IMR-90 (cell line): ENCODE measurements around the gene IFFO2. TPM values are rescaled to one million over a fixed set of nuclear protein-coding genes. Genes with fewer than 3 reads are reported as not detected.

ENCODE experiments used
- ATAC-seq: fragments of 200-7000 bp; cut with Tn5 transposase; 2 replicates; pipeline ENCODE4 v1.9.1; 2020; ENCODE audit warnings: low read depth, mild to moderate bottlenecking, moderate library complexity
- Bru-seq: library from RNA; stranded (reverse); fragments of 400-500 nt; gene quantifications from one replicate; lab custom pipeline; 2021; lab: Mats Ljungman, UMichigan
- BruChase-seq, 2 experiments: library from RNA; stranded (reverse); fragments of 400-500 nt; gene quantifications; one replicate each; lab custom pipeline; 2021; lab: Mats Ljungman, UMichigan
- BruUV-seq: library from RNA; stranded (reverse); fragments of 400-500 nt; replicated peaks from 2 replicates; lab custom pipeline; 2021; lab: Mats Ljungman, UMichigan
- CTCF ChIA-PET: fragments of 300-600 bp; formaldehyde crosslinking; extraction: SDS; loops from one replicate; lab custom pipeline; 2021; ENCODE audit warnings: antibody characterized with exemption; lab: Yijun Ruan, JAX
- POLR2A ChIA-PET: fragments of 300-600 bp; sonication (Branson Sonifier 250); formaldehyde crosslinking; loops from one replicate; lab custom pipeline; 2022; ENCODE audit warnings: antibody characterized with exemption; ENCODE audit not compliant: unreplicated experiment; lab: Charles Lee
- DNase-seq: peaks from one replicate; pipeline ENCODE4 v3.0.0; 2013
- H2AFZ ChIP-seq: replicated peaks from 2 replicates; pipeline ENCODE3; 2013; ENCODE audit warnings: low read length, mild to moderate bottlenecking; ENCODE audit not compliant: poor library complexity
- H2AK5ac ChIP-seq: 2 replicates; pipeline ENCODE4 v1.6.1; 2013; ENCODE audit warnings: low read depth, low read length, inconsistent platforms
- H2AK9ac ChIP-seq: replicated peaks from 2 replicates; pipeline ENCODE3; 2013; ENCODE audit warnings: mild to moderate bottlenecking, low read depth, low read length, moderate library complexity; ENCODE audit not compliant: poor library complexity
- H2BK120ac ChIP-seq: 2 replicates; pipeline ENCODE4 v1.6.1; 2013; ENCODE audit warnings: low read depth, low read length, inconsistent platforms
- H2BK15ac ChIP-seq: 3 replicates; pipeline ENCODE4 v1.6.1; 2013; ENCODE audit warnings: low read depth, low read length, inconsistent platforms
- H2BK20ac ChIP-seq: 2 replicates; pipeline ENCODE4 v1.6.1; 2013; ENCODE audit warnings: low read depth, mild to moderate bottlenecking, inconsistent platforms, low read length, moderate library complexity
- H2BK5ac ChIP-seq: 2 replicates; pipeline ENCODE4 v1.6.1; 2013; ENCODE audit warnings: mild to moderate bottlenecking, low read depth, low read length, inconsistent platforms; ENCODE audit not compliant: poor library complexity, severe bottlenecking
- H3K14ac ChIP-seq: replicated peaks from 2 replicates; pipeline ENCODE4 v1.6.1; 2013; ENCODE audit warnings: low read depth, low read length, inconsistent platforms
- H3K18ac ChIP-seq: 2 replicates; pipeline ENCODE4 v1.6.1; 2013; ENCODE audit warnings: low read depth, low read length, control low read depth
- H3K23ac ChIP-seq: 2 replicates; pipeline ENCODE4 v1.6.1; 2013; ENCODE audit warnings: low read depth, low read length, inconsistent platforms
- H3K27ac ChIP-seq: 2 replicates; pipeline ENCODE4 v1.5.1; 2013; ENCODE audit warnings: mild to moderate bottlenecking, control low read depth, low read length; ENCODE audit not compliant: insufficient read depth
- H3K27me3 ChIP-seq: 2 replicates; pipeline ENCODE4 v1.6.1; 2013; ENCODE audit warnings: low read length; ENCODE audit not compliant: control insufficient read depth, insufficient read depth
- H3K36me3 ChIP-seq: 2 replicates; pipeline ENCODE4 v1.6.1; 2013; ENCODE audit warnings: low read length, mixed read lengths; ENCODE audit not compliant: control insufficient read depth, insufficient read depth
- H3K4ac ChIP-seq: 2 replicates; pipeline ENCODE4 v1.6.1; 2013; ENCODE audit warnings: low read depth, low read length, inconsistent platforms
- H3K4me1 ChIP-seq: 2 replicates; pipeline ENCODE4 v1.6.1; 2013; ENCODE audit warnings: low read length, mixed read lengths; ENCODE audit not compliant: control insufficient read depth, insufficient read depth
- H3K4me2 ChIP-seq: 2 replicates; pipeline ENCODE4 v1.6.1; 2013; ENCODE audit warnings: low read depth, mild to moderate bottlenecking, control low read depth, low read length, moderate library complexity
- H3K4me3 ChIP-seq: 2 replicates; pipeline ENCODE4 v1.5.1; 2013; ENCODE audit warnings: low read depth, mild to moderate bottlenecking, control low read depth, low read length, moderate library complexity; ENCODE audit not compliant: insufficient read depth
- H3K56ac ChIP-seq: 2 replicates; pipeline ENCODE4 v1.6.1; 2013; ENCODE audit warnings: low read length, inconsistent platforms; ENCODE audit not compliant: insufficient read depth; ENCODE audit errors: extremely low read depth
- H3K79me1 ChIP-seq, 2 experiments: 2 replicates each; pipeline ENCODE4 v1.6.1; 2013; ENCODE audit warnings: low read length in 2 of 2, inconsistent platforms in 1 of 2, low read depth in 1 of 2
- H3K9ac ChIP-seq: 2 replicates; pipeline ENCODE4 v1.6.1; 2013; ENCODE audit warnings: low read depth, low read length, control low read depth
- H3K9me1 ChIP-seq: 2 replicates; pipeline ENCODE4 v1.6.1; 2013; ENCODE audit warnings: low read length, inconsistent platforms; ENCODE audit not compliant: insufficient read depth
- H3K9me3 ChIP-seq: 2 replicates; pipeline ENCODE4 v1.6.1; 2013; ENCODE audit warnings: low read length; ENCODE audit not compliant: control insufficient read depth, insufficient read depth
- H4K20me1 ChIP-seq: 2 replicates; pipeline ENCODE4 v1.6.1; 2013; ENCODE audit warnings: low read length, inconsistent platforms; ENCODE audit not compliant: insufficient read depth
- H4K5ac ChIP-seq: 2 replicates; pipeline ENCODE4 v1.6.1; 2013; ENCODE audit warnings: mild to moderate bottlenecking, low read depth, low read length, control low read depth
- H4K8ac ChIP-seq, 2 experiments: 2 replicates each; pipeline ENCODE4 v1.6.1; 2013; ENCODE audit warnings: low read depth in 2 of 2, low read length in 2 of 2, control low read depth in 1 of 2, inconsistent platforms in 1 of 2
- H4K91ac ChIP-seq: 2 replicates; pipeline ENCODE4 v1.6.1; 2013; ENCODE audit warnings: low read depth, low read length, inconsistent platforms; ENCODE audit not compliant: insufficient read depth
- BHLHE40 ChIP-seq: fragments of 150-350 bp; IDR thresholded peaks from 2 replicates; pipeline ENCODE4 v1.6.1; 2016; ENCODE audit warnings: mild to moderate bottlenecking, low read depth, low read length
- CEBPB ChIP-seq: IDR thresholded peaks from 2 replicates; pipeline ENCODE4 v1.6.1; 2012; ENCODE audit warnings: low read depth, low read length, improper control_type of control experiment
- CHD1 ChIP-seq: IDR thresholded peaks from 2 replicates; pipeline ENCODE4 v1.6.1; 2012; ENCODE audit warnings: low read depth, low read length, improper control_type of control experiment
- MAFK ChIP-seq: IDR thresholded peaks from 2 replicates; pipeline ENCODE4 v1.6.1; 2012; ENCODE audit warnings: low read depth, low read length, improper control_type of control experiment
- MAZ ChIP-seq: IDR thresholded peaks from 2 replicates; pipeline ENCODE4 v1.6.1; 2012; ENCODE audit warnings: low read depth, mild to moderate bottlenecking, low read length, improper control_type of control experiment, moderate library complexity, borderline replicate concordance
- MXI1 ChIP-seq: IDR thresholded peaks from 2 replicates; pipeline ENCODE4 v1.6.1; 2012; ENCODE audit warnings: low read depth, mild to moderate bottlenecking, low read length, moderate library complexity, borderline replicate concordance
- POLR2A ChIP-seq: IDR thresholded peaks from 2 replicates; pipeline ENCODE4 v1.6.1; 2012; ENCODE audit warnings: mild to moderate bottlenecking, low read depth, low read length
- RCOR1 ChIP-seq: IDR thresholded peaks from 2 replicates; pipeline ENCODE4 v1.6.1; 2012; ENCODE audit warnings: mild to moderate bottlenecking, low read length, improper control_type of control experiment; ENCODE audit not compliant: insufficient replicate concordance
- SMC3 ChIP-seq: fragments of 150-350 bp; IDR thresholded peaks from 2 replicates; pipeline ENCODE4 v1.6.1; 2016; ENCODE audit warnings: low read depth, mild to moderate bottlenecking, antibody characterized with exemption, low read length, moderate library complexity
- WGBS, 2 experiments: methylation state at CpG; one replicate each; pipeline versions ENCODE4 v1.1.5 to v1.1.7; 2013; ENCODE audit warnings: missing lambda C conversion rate in 2 of 2; ENCODE audit not compliant: insufficient read length in 1 of 2; ENCODE audit errors: extremely low coverage in 2 of 2; 5-methylcytosine and 5-hydroxymethylcytosine counted together
- dilution Hi-C: fragments of 300-500 bp; cut with HindIII; formaldehyde crosslinking; loops from one replicate; pipeline ENCODE4 v1.14.3; 2018; ENCODE audit warnings: low sequenced_read_pairs; ENCODE audit not compliant: unreplicated experiment
- in situ Hi-C: fragments of 300-500 bp; cut with MboI; formaldehyde crosslinking; loops from 3 replicates; pipeline ENCODE4 v1.14.3; 2019; ENCODE audit warnings: low sequenced_read_pairs, inconsistent platforms, mixed read lengths
- intact Hi-C: fragments of 100-400 bp; cut with micrococcal nuclease; formaldehyde crosslinking; loops from 2 replicates; pipeline ENCODE4 v1.10.0; 2022
- long read RNA-seq: library from polyadenylated mRNA; unstranded; transcript quantifications from one replicate; pipeline ENCODE4 v2.0.0, GENCODE V29; 2021; ENCODE audit not compliant: unreplicated experiment
- polyA plus RNA-seq, 3 experiments: library from polyadenylated mRNA; depleted of rRNA; stranded (reverse); fragments of >200 nt; gene quantifications; 2 replicates each; pipeline ENCODE4 v1.2.3, GENCODE V29; 2012; ENCODE audit warnings: low replicate concordance in 1 of 3
- total RNA-seq: library from RNA; depleted of rRNA; stranded (reverse); fragments of >200 nt; gene quantifications from 2 replicates; pipeline ENCODE4 v1.2.3, GENCODE V29; 2012; rRNA removed
- TF ChIP-seq, protein P1 (sequence below): fragments of 150-350 bp; IDR thresholded peaks from 2 replicates; pipeline ENCODE4 v1.6.1; 2016; ENCODE audit warnings: low read depth, mild to moderate bottlenecking, low read length, moderate library complexity, borderline replicate concordance
- TF ChIP-seq, protein P2 (sequence below): conservative IDR thresholded peaks from 2 replicates; pipeline ENCODE4 v1.5.1; 2012; ENCODE audit warnings: mild to moderate bottlenecking, low read depth, low read length, improper control_type of control experiment

The IFFO2 gene
- total RNA-seq, result 13.6 and 14.5 TPM in 2 replicates
- polyA plus RNA-seq (2012; rRNA removed), result 18.1 and 18.2 TPM in 2 replicates
- polyA plus RNA-seq (2012; cell fraction: cytosol; rRNA removed), result 14.9 and 25.2 TPM in 2 replicates
- polyA plus RNA-seq (2012; cell fraction: nucleus; rRNA removed; ENCODE audit: low replicate concordance), result 20.2 and 32.8 TPM in 2 replicates
- percentile 62 among the genes with signal in this experiment for Bru-seq, nascent RNA
- percentile 46 among the genes with signal in this experiment for BruChase-seq, experiment 1, labeled RNA remaining after a 6-hour chase
- BruChase-seq, experiment 2, labeled RNA remaining after a 2-hour chase, result percentile 52 among the genes with signal in this experiment
- long read RNA-seq, full-length matches to known transcripts, result 1 of 3 reads
- long read RNA-seq, partial matches to known transcripts, result 0 of 3 reads
- long read RNA-seq, other reads (novel, unspliced or antisense), result 2 of 3 reads

DNA sequence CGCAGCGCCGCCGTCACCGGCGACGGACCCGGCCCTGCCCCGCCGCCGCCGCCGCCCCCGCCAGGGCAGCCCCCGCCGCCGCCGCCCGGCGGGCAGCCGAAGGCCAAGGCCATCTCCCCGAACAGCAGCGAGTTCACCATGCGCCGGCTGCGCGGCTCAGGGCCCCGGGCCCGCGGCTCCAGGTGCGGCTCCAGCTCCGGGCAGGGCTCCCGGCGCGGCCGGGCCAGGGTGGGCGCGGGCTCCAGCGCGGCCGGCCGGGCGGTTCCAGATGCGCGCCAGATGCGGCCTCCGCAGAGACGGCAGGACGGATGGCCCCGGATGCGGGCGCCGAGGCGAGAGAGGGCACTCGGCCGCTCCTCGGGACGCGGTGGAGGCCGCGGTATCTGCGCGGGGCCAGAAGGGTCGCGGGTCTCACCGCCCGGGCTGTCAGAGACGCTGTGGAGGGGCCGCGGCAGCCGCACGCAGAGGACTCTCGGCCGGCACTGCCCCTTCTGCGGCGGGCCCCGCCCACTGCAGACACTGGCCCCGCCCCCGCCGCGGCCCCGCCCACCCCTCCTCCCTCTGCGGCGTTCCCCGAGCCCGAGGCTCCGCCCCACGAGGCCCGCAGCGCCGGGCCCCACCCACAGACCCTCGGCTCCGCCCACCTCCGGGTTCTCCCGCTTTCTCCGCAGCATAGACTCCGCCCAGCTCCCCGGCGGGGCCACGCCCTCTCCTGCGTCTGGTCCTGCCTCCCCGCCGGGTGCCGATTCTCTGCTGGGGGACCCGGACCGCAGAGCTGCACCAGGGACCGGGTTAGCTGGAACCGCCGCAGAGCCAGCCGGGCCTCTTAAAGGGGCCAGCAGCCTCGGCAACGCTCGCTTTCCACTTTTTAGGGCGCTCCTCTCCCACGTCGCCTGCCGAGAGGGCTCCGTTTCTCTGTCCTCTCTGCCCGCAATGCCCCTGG lies at the start of gene IFFO2:
Gene IFFO2, minus strand, starts transcription at position 484 of the 943 bp plus-strand sequence. Its CDS starts 344 bp downstream, at position 140.
- Histone ChIP-seq H3K14ac (peak within 1 kb of the TSS; percentile 86), H3K4me3 (peak within 1 kb of the TSS; percentile 95), H3K36me3 (no peaks in the 10 kb centered on the region), H3K23ac (peak within 1 kb of the TSS; percentile 86), H3K79me1 (peaks cover 0 to 33% of the 10 kb centered on the region in 2 experiments; a peak in 2 of 4 replicates), H2BK15ac (peak within 1 kb of the TSS; percentile 64; the same call in 1 of the 3 replicates), H4K91ac (0 out of 2 replicates have a peak within 1 kb of the TSS, but pooled peaks have one; percentile 75), H2AK9ac (peak within 1 kb of the TSS; percentile 86), H3K56ac (peak within 1 kb of the TSS; percentile 54), H3K9ac (peak within 1 kb of the TSS; percentile 79), H3K4ac (peak within 1 kb of the TSS; percentile 87), H4K20me1 (peaks cover 23% of the 10 kb centered on the region), H4K8ac (peak within 1 kb of the TSS; percentile 53 to 70; a peak in 2 of 4 replicates), H2BK5ac (peak within 1 kb of the TSS; percentile 61), H2AK5ac (peak within 1 kb of the TSS; percentile 54), H2AFZ (peak within 1 kb of the TSS; percentile 95), H4K5ac (0 out of 2 replicates have a peak within 1 kb of the TSS, but pooled peaks have one; percentile 28), H3K18ac (peak within 1 kb of the TSS; percentile 18; the same call in 1 of the 2 replicates), H2BK120ac (peak within 1 kb of the TSS; percentile 65; the same call in 1 of the 2 replicates), H3K9me3 (no peaks in the 10 kb centered on the region), H3K4me1 (peaks cover 17% of the 10 kb centered on the region), H3K27me3 (peaks cover 6% of the 10 kb centered on the region; the same call in 1 of the 2 replicates), H2BK20ac (no peak within 1 kb of the TSS), H3K4me2 (peak within 1 kb of the TSS; percentile 95), H3K27ac (peak within 1 kb of the TSS; percentile 70), H3K9me1 (peaks cover 8% of the 10 kb centered on the region; the same call in 1 of the 2 replicates)
- ATAC-seq (peak; percentile 97), DNase-seq (peak; percentile 90)
- POLR2A ChIA-PET, result interaction anchor here (0.6 kb wide), 2 partner anchors 18 to 29 kb away, joined by 4 read pairs; no protein-coding TSS in a partner anchor
- 1% methylated on average over 30 of the region's 119 CpGs; no CpG with 5 or more reads in 1 of the 2 experiments for WGBS, 2 experiments
- no TSS peak for BruUV-seq
- dilution Hi-C loops (no loop called here), in situ Hi-C loops (no loop called here), intact Hi-C loops (loop anchor here (2.0 to 5.0 kb wide), 2 partner anchors 30 to 56 kb away; no protein-coding TSS in a partner anchor)
- CTCF ChIA-PET, result interaction anchor here (1.2 kb wide), 1 partner anchor 1708 kb away, joined by 3 read pairs; no protein-coding TSS in a partner anchor
- peak; percentile 82 for TF ChIP-seq POLR2A
- TF ChIP-seq CEBPB, result no peak
- TF ChIP-seq CHD1, result no peak
- TF ChIP-seq, protein P1, sequence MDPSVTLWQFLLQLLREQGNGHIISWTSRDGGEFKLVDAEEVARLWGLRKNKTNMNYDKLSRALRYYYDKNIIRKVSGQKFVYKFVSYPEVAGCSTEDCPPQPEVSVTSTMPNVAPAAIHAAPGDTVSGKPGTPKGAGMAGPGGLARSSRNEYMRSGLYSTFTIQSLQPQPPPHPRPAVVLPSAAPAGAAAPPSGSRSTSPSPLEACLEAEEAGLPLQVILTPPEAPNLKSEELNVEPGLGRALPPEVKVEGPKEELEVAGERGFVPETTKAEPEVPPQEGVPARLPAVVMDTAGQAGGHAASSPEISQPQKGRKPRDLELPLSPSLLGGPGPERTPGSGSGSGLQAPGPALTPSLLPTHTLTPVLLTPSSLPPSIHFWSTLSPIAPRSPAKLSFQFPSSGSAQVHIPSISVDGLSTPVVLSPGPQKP, result no peak
- TF ChIP-seq MAFK, result no peak
- no peak for TF ChIP-seq MXI1
- TF ChIP-seq, protein P2, sequence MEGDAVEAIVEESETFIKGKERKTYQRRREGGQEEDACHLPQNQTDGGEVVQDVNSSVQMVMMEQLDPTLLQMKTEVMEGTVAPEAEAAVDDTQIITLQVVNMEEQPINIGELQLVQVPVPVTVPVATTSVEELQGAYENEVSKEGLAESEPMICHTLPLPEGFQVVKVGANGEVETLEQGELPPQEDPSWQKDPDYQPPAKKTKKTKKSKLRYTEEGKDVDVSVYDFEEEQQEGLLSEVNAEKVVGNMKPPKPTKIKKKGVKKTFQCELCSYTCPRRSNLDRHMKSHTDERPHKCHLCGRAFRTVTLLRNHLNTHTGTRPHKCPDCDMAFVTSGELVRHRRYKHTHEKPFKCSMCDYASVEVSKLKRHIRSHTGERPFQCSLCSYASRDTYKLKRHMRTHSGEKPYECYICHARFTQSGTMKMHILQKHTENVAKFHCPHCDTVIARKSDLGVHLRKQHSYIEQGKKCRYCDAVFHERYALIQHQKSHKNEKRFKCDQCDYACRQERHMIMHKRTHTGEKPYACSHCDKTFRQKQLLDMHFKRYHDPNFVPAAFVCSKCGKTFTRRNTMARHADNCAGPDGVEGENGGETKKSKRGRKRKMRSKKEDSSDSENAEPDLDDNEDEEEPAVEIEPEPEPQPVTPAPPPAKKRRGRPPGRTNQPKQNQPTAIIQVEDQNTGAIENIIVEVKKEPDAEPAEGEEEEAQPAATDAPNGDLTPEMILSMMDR, result no peak
- TF ChIP-seq MAZ, result peak; percentile 29; the same call in 1 of the 2 replicates
- TF ChIP-seq SMC3, result no peak
- TF ChIP-seq BHLHE40, result no peak
- TF ChIP-seq RCOR1, result no peak
